CD8-positive, alpha-beta memory T cell (primary cell): ENCODE measurements around the gene VPS51. TPM values are rescaled to one million over a fixed set of nuclear protein-coding genes. Genes with fewer than 3 reads are reported as not detected.

Source experiments
- CTCF ChIA-PET: fragments of 350-600 bp; sonication (Branson Sonifier 250); formaldehyde crosslinking; loops from one replicate; lab custom pipeline; 2021; ENCODE audit warnings: antibody characterized with exemption; lab: Charles Lee
- POLR2A ChIA-PET: fragments of 350-600 bp; sonication (Branson Sonifier 250); formaldehyde crosslinking; loops from one replicate; lab custom pipeline; 2021; ENCODE audit warnings: antibody characterized with exemption; lab: Charles Lee
- DNase-seq, 5 donors: peaks; one replicate each; pipeline versions ENCODE4 v3.0.0 to v3.0.0-alpha.2; 2020 to 2022; ENCODE audit warnings: mixed read lengths in 1 of 5
- H3K27ac ChIP-seq: one replicate; pipeline ENCODE4 v1.7.0; 2013; ENCODE audit warnings: low read depth, mild to moderate bottlenecking, low read length, moderate library complexity
- H3K27me3 ChIP-seq: 2 replicates; pipeline ENCODE4 v1.7.0; 2013; ENCODE audit warnings: low read length, mild to moderate bottlenecking; ENCODE audit not compliant: insufficient read depth, poor library complexity, severe bottlenecking
- H3K36me3 ChIP-seq: 2 replicates; pipeline ENCODE4 v1.7.0; 2013; ENCODE audit warnings: mild to moderate bottlenecking, low read length, moderate library complexity; ENCODE audit not compliant: insufficient read depth
- H3K4me1 ChIP-seq: 2 replicates; pipeline ENCODE4 v1.7.0; 2013; ENCODE audit warnings: mild to moderate bottlenecking, low read length, moderate library complexity; ENCODE audit not compliant: insufficient read depth
- H3K4me3 ChIP-seq: 2 replicates; pipeline ENCODE4 v1.7.0; 2013; ENCODE audit warnings: mild to moderate bottlenecking, low read length
- H3K9me3 ChIP-seq: 2 replicates; pipeline ENCODE4 v1.7.0; 2013; ENCODE audit warnings: mild to moderate bottlenecking, low read length
- H3K27ac Mint-ChIP-seq, 8 donors: one replicate each; pipeline ENCODE4 v1.8.0; 2020 to 2021; ENCODE audit warnings: mixed read lengths in 8 of 8, mild to moderate bottlenecking in 6 of 8, inconsistent platforms in 3 of 8, moderate library complexity in 3 of 8
- H3K27me3 Mint-ChIP-seq, 2 donors: one replicate each; pipeline ENCODE4 v1.8.0; 2020 to 2021; ENCODE audit warnings: mixed read lengths in 2 of 2, mild to moderate bottlenecking in 1 of 2, moderate library complexity in 1 of 2
- H3K36me3 Mint-ChIP-seq, 3 donors: one replicate each; pipeline ENCODE4 v1.8.0; 2020 to 2021; ENCODE audit warnings: mixed read lengths in 3 of 3, inconsistent platforms in 1 of 3, mild to moderate bottlenecking in 1 of 3
- H3K4me1 Mint-ChIP-seq, 3 donors: one replicate each; pipeline ENCODE4 v1.8.0; 2020 to 2021; ENCODE audit warnings: mixed read lengths in 3 of 3, inconsistent platforms in 1 of 3, mild to moderate bottlenecking in 1 of 3
- H3K4me3 Mint-ChIP-seq, 7 donors: one replicate each; pipeline ENCODE4 v1.8.0; 2020 to 2021; ENCODE audit warnings: mixed read lengths in 7 of 7, mild to moderate bottlenecking in 6 of 7, moderate library complexity in 4 of 7, inconsistent platforms in 2 of 7
- H3K9me3 Mint-ChIP-seq, 5 donors: one replicate each; pipeline ENCODE4 v1.8.0; 2020 to 2022; ENCODE audit warnings: mixed read lengths in 5 of 5, mild to moderate bottlenecking in 3 of 5, moderate library complexity in 2 of 5, inconsistent platforms in 1 of 5
- polyA plus RNA-seq: library from polyadenylated mRNA; unstranded; fragments of 300-500 nt; fragmentation: Illumina TruSeq; gene quantifications from one replicate; pipeline ENCODE4 v1.2.3, GENCODE V29; 2021
- total RNA-seq, 2 experiments: library from RNA; stranded (reverse); gene quantifications; one replicate each; pipeline ENCODE4 v1.2.3, GENCODE V29; 2021

The VPS51 gene
- total and polyA plus RNA-seq, 3 experiments from 2014 or later: 99.1 to 131 (median 120) TPM

- Mint-ChIP-seq H3K4me1 (no peaks in the 10 kb centered on the region), H3K36me3 (no peaks in the 10 kb centered on the region), H3K9me3 (no peaks in the 10 kb centered on the region), H3K27me3 (peaks cover 0 to 8% of the 10 kb centered on the region in 2 donors), H3K27ac (peak overlapping the region in 1 of 8 donors; percentile 60), H3K4me3 (no peak overlapping the region)
- CTCF ChIA-PET: interaction anchor here (0.8 kb wide), 1 partner anchor 35 kb away, joined by 3 read pairs; no protein-coding TSS in a partner anchor
- Histone ChIP-seq H3K4me3 (no peak overlapping the region), H3K9me3 (no peaks in the 10 kb centered on the region), H3K4me1 (no peaks in the 10 kb centered on the region), H3K36me3 (no peaks in the 10 kb centered on the region), H3K27ac (no peak overlapping the region), H3K27me3 (no peaks in the 10 kb centered on the region)
- POLR2A ChIA-PET: no interaction called here
- no peak for DNase-seq
Observed at GRCh38 chr11:65066315-65066714, 29.7 kb upstream of the VPS51 start.

- H3K27me3 Mint-ChIP-seq: peaks cover 0 to 8% of the 10 kb centered on the region in 2 donors
- POLR2A ChIA-PET: no interaction called here
- CTCF ChIA-PET: no interaction called here
- no peaks in the 10 kb centered on the region for H3K36me3 Mint-ChIP-seq
- Histone ChIP-seq H3K36me3 (no peaks in the 10 kb centered on the region), H3K9me3 (no peaks in the 10 kb centered on the region), H3K4me1 (no peaks in the 10 kb centered on the region), H3K4me3 (no peak overlapping the region), H3K27me3 (no peaks in the 10 kb centered on the region), H3K27ac (no peak overlapping the region)
- H3K4me3 Mint-ChIP-seq: no peak overlapping the region
- no peak for DNase-seq
- no peaks in the 10 kb centered on the region for H3K4me1 Mint-ChIP-seq
- no peak overlapping the region for H3K27ac Mint-ChIP-seq
- no peaks in the 10 kb centered on the region for H3K9me3 Mint-ChIP-seq
Observed at GRCh38 chr11:65066805-65067291, 29.2 kb upstream of the VPS51 start.

- Mint-ChIP-seq H3K36me3 (no peaks in the 10 kb centered on the region), H3K9me3 (no peaks in the 10 kb centered on the region), H3K4me1 (no peaks in the 10 kb centered on the region), H3K27ac (no peak overlapping the region), H3K4me3 (no peak overlapping the region), H3K27me3 (peaks cover 0 to 4% of the 10 kb centered on the region in 2 donors)
- no peaks in the 10 kb centered on the region for H3K9me3 ChIP-seq
- H3K4me3 ChIP-seq: no peak overlapping the region
- no peaks in the 10 kb centered on the region for H3K36me3 ChIP-seq
- H3K27me3 ChIP-seq: no peaks in the 10 kb centered on the region
- no peak for DNase-seq
- ChIA-PET CTCF (no interaction called here), POLR2A (no interaction called here)
- no peak overlapping the region for H3K27ac ChIP-seq
- no peaks in the 10 kb centered on the region for H3K4me1 ChIP-seq
Observed at GRCh38 chr11:65067446-65067845, 28.6 kb upstream of the VPS51 start.

- Histone ChIP-seq H3K4me3 (no peak overlapping the region), H3K9me3 (no peaks in the 10 kb centered on the region), H3K36me3 (no peaks in the 10 kb centered on the region), H3K4me1 (no peaks in the 10 kb centered on the region), H3K27me3 (no peaks in the 10 kb centered on the region), H3K27ac (no peak overlapping the region)
- Mint-ChIP-seq H3K4me3 (no peak overlapping the region), H3K9me3 (no peaks in the 10 kb centered on the region), H3K4me1 (no peaks in the 10 kb centered on the region), H3K36me3 (no peaks in the 10 kb centered on the region), H3K27ac (no peak overlapping the region), H3K27me3 (no peaks in the 10 kb centered on the region)
- no peak for DNase-seq
- POLR2A ChIA-PET: no interaction called here
- CTCF ChIA-PET: no interaction called here
Observed at GRCh38 chr11:65069217-65069616, 26.8 kb upstream of the VPS51 start.

GRCh38 chr11:65071907-65072630 lies 23.9 kb upstream of the VPS51 start:
- DNase-seq: no peak
- Mint-ChIP-seq H3K36me3 (no peaks in the 10 kb centered on the region), H3K27me3 (no peaks in the 10 kb centered on the region), H3K9me3 (no peaks in the 10 kb centered on the region), H3K4me3 (no peak overlapping the region), H3K4me1 (no peaks in the 10 kb centered on the region), H3K27ac (peak overlapping the region in 1 of 8 donors; percentile 9)
- no peaks in the 10 kb centered on the region for H3K36me3 ChIP-seq
- H3K27ac ChIP-seq: no peak overlapping the region
- no peaks in the 10 kb centered on the region for H3K4me1 ChIP-seq
- POLR2A ChIA-PET: no interaction called here
- no peaks in the 10 kb centered on the region for H3K27me3 ChIP-seq
- CTCF ChIA-PET: interaction anchor here (1.1 kb wide), 1 partner anchor 31 kb away, joined by 4 read pairs; the partner anchor contains the start of gene SAC3D1
- no peaks in the 10 kb centered on the region for H3K9me3 ChIP-seq
- H3K4me3 ChIP-seq: no peak overlapping the region

GRCh38 chr11:65072631-65072966 lies 23.4 kb upstream of the VPS51 start:
- H3K9me3 Mint-ChIP-seq: no peaks in the 10 kb centered on the region
- no peaks in the 10 kb centered on the region for H3K36me3 ChIP-seq
- DNase-seq: no peak
- no peak overlapping the region for H3K27ac Mint-ChIP-seq
- no peak overlapping the region for H3K4me3 ChIP-seq
- ChIA-PET POLR2A (no interaction called here), CTCF (interaction anchor here (1.1 kb wide), 1 partner anchor 31 kb away, joined by 4 read pairs; the partner anchor contains the start of gene SAC3D1)
- H3K36me3 Mint-ChIP-seq: no peaks in the 10 kb centered on the region
- H3K4me1 ChIP-seq: no peaks in the 10 kb centered on the region
- no peak overlapping the region for H3K4me3 Mint-ChIP-seq
- no peak overlapping the region for H3K27ac ChIP-seq
- H3K27me3 ChIP-seq: no peaks in the 10 kb centered on the region
- H3K27me3 Mint-ChIP-seq: no peaks in the 10 kb centered on the region
- no peaks in the 10 kb centered on the region for H3K9me3 ChIP-seq
- H3K4me1 Mint-ChIP-seq: no peaks in the 10 kb centered on the region

- Histone ChIP-seq H3K36me3 (no peaks in the 10 kb centered on the region), H3K4me1 (peaks cover 4% of the 10 kb centered on the region), H3K4me3 (no peak overlapping the region), H3K27ac (no peak overlapping the region), H3K27me3 (no peaks in the 10 kb centered on the region), H3K9me3 (no peaks in the 10 kb centered on the region)
- peaks cover 4 to 10% (median 7%) of the 10 kb centered on the region in 3 donors for H3K4me1 Mint-ChIP-seq
- no peaks in the 10 kb centered on the region for H3K9me3 Mint-ChIP-seq
- DNase-seq: no peak
- H3K27me3 Mint-ChIP-seq: no peaks in the 10 kb centered on the region
- ChIA-PET CTCF (interaction anchor here (1.1 kb wide), 2 partner anchors 17 to 63 kb away, joined by 3 to 4 read pairs; partner anchors contain the start of gene ARL2), POLR2A (no interaction called here)
- no peak overlapping the region for H3K27ac Mint-ChIP-seq
- no peaks in the 10 kb centered on the region for H3K36me3 Mint-ChIP-seq
- no peak overlapping the region for H3K4me3 Mint-ChIP-seq
Observed at GRCh38 chr11:65077451-65077850, 18.6 kb upstream of the VPS51 start.

GRCh38 chr11:65078151-65078550 lies 17.9 kb upstream of the VPS51 start:
- peaks cover 4 to 15% (median 7%) of the 10 kb centered on the region in 3 donors for H3K4me1 Mint-ChIP-seq
- no peaks in the 10 kb centered on the region for H3K36me3 Mint-ChIP-seq
- H3K9me3 Mint-ChIP-seq: no peaks in the 10 kb centered on the region
- H3K27me3 ChIP-seq: no peaks in the 10 kb centered on the region
- ChIA-PET POLR2A (no interaction called here), CTCF (interaction anchor here (0.7 to 1.1 kb wide), 2 partner anchors 64 to 66 kb away, joined by 4 to 5 read pairs; partner anchors contain the start of gene ARL2)
- no peak overlapping the region for H3K27ac ChIP-seq
- peak overlapping the region in 7 of 8 donors; percentile 35 to 95 (median 68) for H3K27ac Mint-ChIP-seq
- DNase-seq: peak; percentile 41 to 79 (median 50)
- peaks cover 5% of the 10 kb centered on the region for H3K4me1 ChIP-seq
- no peak overlapping the region for H3K4me3 ChIP-seq
- no peaks in the 10 kb centered on the region for H3K27me3 Mint-ChIP-seq
- no peaks in the 10 kb centered on the region for H3K36me3 ChIP-seq
- H3K4me3 Mint-ChIP-seq: peak overlapping the region in 1 of 7 donors; percentile 59
- H3K9me3 ChIP-seq: no peaks in the 10 kb centered on the region
